ENCODE results near the gene KCNN2.

KCNN2 gene

GRCh38 chr5:114319821-114320220 is 42.0 kb upstream of the KCNN2 start:
- no peaks in the 10 kb centered on the region for H3K36me3 Mint-ChIP-seq (ENCODE audit: low read depth)
- TF ChIP-seq, protein P1, sequence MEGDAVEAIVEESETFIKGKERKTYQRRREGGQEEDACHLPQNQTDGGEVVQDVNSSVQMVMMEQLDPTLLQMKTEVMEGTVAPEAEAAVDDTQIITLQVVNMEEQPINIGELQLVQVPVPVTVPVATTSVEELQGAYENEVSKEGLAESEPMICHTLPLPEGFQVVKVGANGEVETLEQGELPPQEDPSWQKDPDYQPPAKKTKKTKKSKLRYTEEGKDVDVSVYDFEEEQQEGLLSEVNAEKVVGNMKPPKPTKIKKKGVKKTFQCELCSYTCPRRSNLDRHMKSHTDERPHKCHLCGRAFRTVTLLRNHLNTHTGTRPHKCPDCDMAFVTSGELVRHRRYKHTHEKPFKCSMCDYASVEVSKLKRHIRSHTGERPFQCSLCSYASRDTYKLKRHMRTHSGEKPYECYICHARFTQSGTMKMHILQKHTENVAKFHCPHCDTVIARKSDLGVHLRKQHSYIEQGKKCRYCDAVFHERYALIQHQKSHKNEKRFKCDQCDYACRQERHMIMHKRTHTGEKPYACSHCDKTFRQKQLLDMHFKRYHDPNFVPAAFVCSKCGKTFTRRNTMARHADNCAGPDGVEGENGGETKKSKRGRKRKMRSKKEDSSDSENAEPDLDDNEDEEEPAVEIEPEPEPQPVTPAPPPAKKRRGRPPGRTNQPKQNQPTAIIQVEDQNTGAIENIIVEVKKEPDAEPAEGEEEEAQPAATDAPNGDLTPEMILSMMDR (IDR thresholded peaks at IDR 0.05): no peak
- no peak overlapping the region for H3K4me3 Mint-ChIP-seq
- H3K9me3 Mint-ChIP-seq: no peaks in the 10 kb centered on the region
- no peaks in the 10 kb centered on the region for H3K4me1 Mint-ChIP-seq
- no peak overlapping the region for H3K27ac Mint-ChIP-seq
- no peak for DNase-seq
- no peaks in the 10 kb centered on the region for H3K27me3 Mint-ChIP-seq (ENCODE audit: low read depth, poor library complexity)

GRCh38 chr5:114324282-114324681 is 37.6 kb upstream of the KCNN2 start:
- no peaks in the 10 kb centered on the region for H3K36me3 Mint-ChIP-seq (ENCODE audit: low read depth)
- DNase-seq: no peak
- H3K27ac Mint-ChIP-seq: no peak overlapping the region
- TF ChIP-seq, protein P1 (IDR thresholded peaks at IDR 0.05): no peak
- no peak overlapping the region for H3K4me3 Mint-ChIP-seq
- H3K4me1 Mint-ChIP-seq: no peaks in the 10 kb centered on the region
- H3K27me3 Mint-ChIP-seq (ENCODE audit: low read depth, poor library complexity): peaks cover 4% of the 10 kb centered on the region
- H3K9me3 Mint-ChIP-seq: no peaks in the 10 kb centered on the region

GRCh38 chr5:114325541-114325940 is 36.3 kb upstream of the KCNN2 start:
- no peak overlapping the region for H3K4me3 Mint-ChIP-seq
- no peaks in the 10 kb centered on the region for H3K4me1 Mint-ChIP-seq
- H3K27me3 Mint-ChIP-seq (ENCODE audit: low read depth, poor library complexity): peaks cover 4% of the 10 kb centered on the region
- TF ChIP-seq, protein P1 (IDR thresholded peaks at IDR 0.05): no peak
- H3K36me3 Mint-ChIP-seq (ENCODE audit: low read depth): no peaks in the 10 kb centered on the region
- DNase-seq: no peak
- no peak overlapping the region for H3K27ac Mint-ChIP-seq
- no peaks in the 10 kb centered on the region for H3K9me3 Mint-ChIP-seq

DNA sequence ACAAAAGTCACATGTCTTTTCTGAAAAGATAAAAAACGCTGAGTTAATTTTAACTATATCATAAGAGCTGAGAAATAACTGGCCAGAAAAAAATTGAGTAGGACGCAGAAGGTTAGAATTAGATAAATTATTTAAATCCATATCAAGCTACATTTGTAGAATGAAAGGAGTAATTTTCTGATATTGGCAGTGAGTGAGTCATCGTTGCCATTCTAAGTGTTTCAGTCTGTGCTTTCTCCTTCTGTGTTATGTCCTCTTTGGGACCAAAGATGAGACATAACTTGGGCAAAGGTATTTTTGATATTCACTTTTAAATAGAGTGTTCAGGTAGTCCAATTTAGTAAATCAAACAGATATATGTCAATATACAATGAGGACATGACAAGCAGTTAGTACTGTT is 34.4 kb upstream of the KCNN2 start:
- no peaks in the 10 kb centered on the region for H3K4me1 Mint-ChIP-seq

GRCh38 chr5:114327987-114328386 is 33.9 kb upstream of the KCNN2 start:
- Mint-ChIP-seq H3K27ac (no peak overlapping the region), H3K4me1 (no peaks in the 10 kb centered on the region)

More for the DNA sequence above, 34.4 kb upstream of the KCNN2 start:
- H3K27me3 Mint-ChIP-seq (ENCODE audit: low read depth, poor library complexity): peaks cover 4% of the 10 kb centered on the region
- H3K36me3 Mint-ChIP-seq (ENCODE audit: low read depth): no peaks in the 10 kb centered on the region
- H3K4me3 Mint-ChIP-seq: no peak overlapping the region
- no peaks in the 10 kb centered on the region for H3K9me3 Mint-ChIP-seq
- TF ChIP-seq, protein P1 (IDR thresholded peaks at IDR 0.05): no peak
- no peak overlapping the region for H3K27ac Mint-ChIP-seq
- DNase-seq: no peak

More at GRCh38 chr5:114327987-114328386, 33.9 kb upstream of the KCNN2 start:
- Mint-ChIP-seq H3K9me3 (no peaks in the 10 kb centered on the region), H3K27me3 (ENCODE audit: low read depth, poor library complexity) (peaks cover 4% of the 10 kb centered on the region), H3K4me3 (no peak overlapping the region), H3K36me3 (ENCODE audit: low read depth) (no peaks in the 10 kb centered on the region)
- TF ChIP-seq, protein P1 (IDR thresholded peaks at IDR 0.05): no peak
- no peak for DNase-seq

All from nephron progenitor cell (in vitro differentiated cells).